ENCODE measurements around the gene TMEM175.

TMEM175 gene

DNA sequence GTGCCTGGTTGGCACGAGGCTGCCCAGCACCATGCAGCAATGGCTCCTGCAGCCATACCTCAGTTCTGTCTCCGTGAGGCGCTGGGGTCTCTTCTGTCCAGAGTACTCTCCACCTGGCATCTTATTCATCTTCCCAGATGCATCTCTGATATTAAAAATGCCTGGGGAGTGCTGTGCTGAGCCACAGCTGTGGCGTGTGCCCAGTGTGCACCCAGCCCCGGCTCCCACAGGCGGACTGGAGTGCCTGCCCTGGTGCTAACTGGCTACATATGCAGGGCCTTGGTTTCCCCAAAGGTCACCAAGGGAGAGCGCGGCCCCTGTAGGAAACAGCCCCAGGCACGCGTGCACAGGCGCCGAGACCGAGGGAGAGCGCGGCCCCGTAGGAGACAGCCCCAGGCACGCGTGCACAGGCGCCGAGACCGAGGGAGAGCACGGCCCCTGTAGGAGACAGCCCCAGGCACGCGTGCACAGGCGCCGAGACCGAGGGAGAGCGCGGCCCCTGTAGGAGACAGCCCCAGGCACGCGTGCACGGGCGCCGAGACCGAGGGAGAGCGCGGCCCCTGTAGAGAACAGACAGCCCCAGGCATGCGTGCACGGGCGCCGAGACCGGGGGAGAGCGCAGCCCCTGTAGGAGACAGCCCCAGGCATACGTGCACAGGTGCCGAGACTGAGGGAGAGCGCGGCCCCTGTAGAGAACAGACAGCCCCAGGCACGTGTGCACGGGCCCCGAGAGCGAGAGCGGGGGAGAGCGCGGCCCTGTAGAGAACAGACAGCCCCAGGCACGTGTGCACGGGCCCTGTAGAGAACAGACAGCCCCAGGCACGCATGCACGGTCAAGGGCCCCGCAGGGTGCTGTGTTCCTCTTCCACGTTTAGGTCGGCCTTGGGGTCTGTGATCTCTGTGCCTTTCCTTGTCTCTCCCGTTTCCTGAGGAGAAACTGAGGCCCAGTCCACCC, 14.5 kb downstream of the TMEM175 start:
- DNase-seq (ENCODE audit: low spot score), result no peak

DNA sequence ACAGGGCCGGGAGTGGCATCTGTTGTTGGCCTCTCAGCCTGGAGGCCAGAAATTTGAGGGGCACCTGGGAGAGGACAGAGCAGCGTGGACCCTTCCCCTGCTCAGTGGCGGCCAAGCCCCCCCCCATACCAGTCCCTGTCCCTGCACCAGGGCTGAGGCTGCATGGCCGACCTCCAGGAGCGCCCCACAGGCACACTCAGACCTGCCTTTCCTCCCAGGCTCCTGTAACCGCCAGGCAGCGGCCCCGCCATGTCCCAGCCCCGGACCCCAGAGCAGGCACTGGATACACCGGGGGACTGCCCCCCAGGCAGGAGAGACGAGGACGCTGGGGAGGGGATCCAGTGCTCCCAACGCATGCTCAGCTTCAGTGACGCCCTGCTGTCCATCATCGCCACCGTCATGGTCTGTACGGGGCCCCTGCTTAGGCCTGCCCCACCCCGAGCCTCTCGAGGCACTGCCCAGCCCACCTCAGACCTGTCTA, 15.3 kb downstream of the TMEM175 start:
- DNase-seq (ENCODE audit: low spot score), result no peak

DNA sequence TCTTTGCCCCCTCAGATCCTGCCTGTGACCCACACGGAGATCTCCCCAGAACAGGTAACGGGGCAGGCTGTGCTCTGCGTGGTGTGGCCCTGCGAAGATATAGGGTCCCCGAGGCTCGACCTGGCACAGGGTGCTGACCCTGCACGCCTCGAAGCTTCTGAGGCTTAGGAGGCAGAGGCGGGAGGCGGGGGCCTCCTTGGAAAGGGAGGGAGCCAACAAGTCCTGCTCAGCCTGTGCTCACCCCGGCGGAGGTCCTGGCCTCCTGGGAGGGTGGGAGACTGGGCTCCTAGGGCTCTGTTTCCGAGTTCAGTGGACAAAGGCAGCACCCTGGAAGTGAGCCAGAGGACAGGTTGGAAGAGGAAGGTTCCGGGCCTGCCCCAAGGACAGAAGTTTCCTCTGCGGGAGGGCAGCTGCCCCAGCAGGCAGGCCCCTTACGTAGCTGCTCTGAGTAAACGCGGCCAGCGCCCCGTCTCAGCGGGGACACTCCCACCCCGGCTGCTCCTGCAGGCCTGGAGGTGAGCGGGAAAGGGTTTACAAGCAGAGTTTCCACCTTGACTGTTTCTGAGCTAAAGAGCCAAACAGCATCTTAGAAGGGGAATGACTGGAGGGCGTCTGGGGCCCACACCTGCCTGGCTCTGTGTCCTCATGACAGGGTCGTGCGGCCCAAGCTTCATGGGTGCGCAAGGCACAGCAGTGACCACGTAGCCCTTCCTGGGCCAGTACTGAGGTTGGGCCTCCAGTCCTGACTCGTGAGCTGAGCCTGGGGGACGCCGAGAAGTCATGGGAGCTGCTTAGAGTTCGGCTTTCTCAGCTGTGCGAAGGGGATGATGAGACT, 16.1 kb downstream of the TMEM175 start:
- no peak for DNase-seq (ENCODE audit: low spot score)

DNA sequence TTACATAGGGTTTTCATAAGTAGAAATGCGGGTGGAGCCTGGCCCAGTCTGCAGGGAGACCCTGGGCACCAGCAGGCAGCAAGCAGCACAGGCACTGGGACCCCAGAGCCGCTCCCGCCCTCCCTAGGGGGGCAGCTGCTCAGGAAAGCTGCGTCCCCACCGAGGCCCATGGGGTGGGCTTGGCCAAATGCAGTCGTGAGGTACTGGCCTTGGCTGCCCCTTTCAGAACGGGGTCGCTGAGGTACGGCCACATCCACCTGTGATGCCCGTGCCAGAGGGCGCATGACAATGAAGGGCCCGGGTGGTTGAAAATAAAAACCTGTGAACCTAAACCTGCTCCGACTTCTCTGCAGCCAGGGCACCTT, 16.7 kb downstream of the TMEM175 start:
- no peak for DNase-seq (ENCODE audit: low spot score)

DNA sequence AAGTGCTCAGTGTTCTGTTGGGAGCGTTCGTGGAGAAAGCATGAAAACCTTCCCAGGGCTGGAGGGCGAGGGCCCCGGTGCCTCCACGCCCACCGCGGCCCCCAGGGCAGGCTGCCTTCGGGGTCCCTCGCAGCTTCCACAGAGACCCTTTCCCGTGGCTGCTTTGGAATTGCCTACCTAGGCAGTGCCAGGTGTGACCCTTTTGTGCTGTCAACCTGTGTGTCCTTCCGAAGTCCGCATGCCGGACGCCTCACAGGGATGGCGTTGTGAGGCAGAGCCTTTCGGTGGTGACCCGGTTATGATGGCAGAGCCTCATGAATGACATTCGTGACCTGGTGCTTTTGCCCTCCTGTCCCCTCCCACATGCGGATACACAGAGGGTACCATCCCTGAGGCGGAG, 17.4 kb downstream of the TMEM175 start:
- DNase-seq (ENCODE audit: low spot score), result no peak

DNA sequence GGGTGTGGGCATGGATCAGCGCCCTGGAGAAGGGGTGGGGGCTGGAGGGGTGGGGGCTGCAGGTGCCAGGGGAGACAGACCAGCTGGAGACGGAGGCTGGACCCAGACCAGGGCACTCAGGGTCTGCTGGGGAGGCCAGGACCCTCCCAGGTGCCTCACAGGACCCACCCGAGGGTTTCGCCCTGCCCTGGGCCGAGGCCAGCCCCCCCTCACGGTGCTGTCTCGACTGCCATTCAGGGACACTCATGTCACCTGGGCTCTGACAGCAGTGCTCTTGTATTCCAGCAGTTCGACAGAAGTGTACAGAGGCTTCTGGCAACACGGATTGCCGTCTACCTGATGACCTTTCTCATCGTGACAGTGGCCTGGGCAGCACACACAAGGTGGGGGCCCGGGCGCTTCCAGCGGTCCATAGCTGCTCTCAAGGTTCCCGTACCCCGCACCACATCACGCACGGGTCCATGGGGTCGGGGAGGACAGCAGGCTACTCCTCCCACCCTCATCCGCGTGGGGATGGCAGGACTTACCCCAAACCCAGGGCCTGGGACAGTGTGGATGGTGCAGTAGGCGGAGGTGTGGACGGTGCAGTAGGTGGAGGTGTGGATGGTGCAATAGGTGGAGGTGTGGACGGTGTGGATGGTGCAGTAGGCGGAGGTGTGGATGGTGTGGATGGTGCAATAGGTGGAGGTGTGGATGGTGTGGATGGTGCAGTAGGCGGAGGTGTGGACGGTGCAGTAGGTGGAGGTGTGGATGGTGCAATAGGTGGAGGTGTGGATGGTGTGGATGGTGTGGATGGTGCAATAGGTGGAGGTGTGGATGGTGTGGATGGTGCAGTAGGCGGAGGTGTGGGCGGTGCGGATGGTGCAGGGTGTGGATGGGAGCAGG, 18.1 kb downstream of the TMEM175 start:
- DNase-seq (ENCODE audit: low spot score), result no peak

DNA sequence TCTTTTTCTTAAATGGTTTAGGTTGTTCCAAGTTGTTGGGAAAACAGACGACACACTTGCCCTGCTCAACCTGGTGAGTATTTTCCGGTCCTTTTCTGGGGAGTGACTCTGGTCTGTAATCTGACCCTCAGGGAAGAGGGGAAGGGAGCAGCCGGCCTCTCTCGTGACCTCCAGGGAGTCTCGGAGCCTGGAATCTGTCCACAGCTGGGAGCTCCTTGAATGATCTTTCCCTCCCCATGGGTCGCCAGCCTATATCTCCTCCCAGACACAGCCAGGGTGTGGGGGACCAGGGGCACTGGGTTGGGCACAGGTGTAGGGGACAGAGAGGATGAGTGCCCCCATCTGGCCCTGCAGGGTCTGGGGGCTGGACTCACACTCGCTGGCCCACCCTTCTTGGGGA, 18.9 kb downstream of the TMEM175 start:
- DNase-seq (ENCODE audit: low spot score), result no peak

DNA sequence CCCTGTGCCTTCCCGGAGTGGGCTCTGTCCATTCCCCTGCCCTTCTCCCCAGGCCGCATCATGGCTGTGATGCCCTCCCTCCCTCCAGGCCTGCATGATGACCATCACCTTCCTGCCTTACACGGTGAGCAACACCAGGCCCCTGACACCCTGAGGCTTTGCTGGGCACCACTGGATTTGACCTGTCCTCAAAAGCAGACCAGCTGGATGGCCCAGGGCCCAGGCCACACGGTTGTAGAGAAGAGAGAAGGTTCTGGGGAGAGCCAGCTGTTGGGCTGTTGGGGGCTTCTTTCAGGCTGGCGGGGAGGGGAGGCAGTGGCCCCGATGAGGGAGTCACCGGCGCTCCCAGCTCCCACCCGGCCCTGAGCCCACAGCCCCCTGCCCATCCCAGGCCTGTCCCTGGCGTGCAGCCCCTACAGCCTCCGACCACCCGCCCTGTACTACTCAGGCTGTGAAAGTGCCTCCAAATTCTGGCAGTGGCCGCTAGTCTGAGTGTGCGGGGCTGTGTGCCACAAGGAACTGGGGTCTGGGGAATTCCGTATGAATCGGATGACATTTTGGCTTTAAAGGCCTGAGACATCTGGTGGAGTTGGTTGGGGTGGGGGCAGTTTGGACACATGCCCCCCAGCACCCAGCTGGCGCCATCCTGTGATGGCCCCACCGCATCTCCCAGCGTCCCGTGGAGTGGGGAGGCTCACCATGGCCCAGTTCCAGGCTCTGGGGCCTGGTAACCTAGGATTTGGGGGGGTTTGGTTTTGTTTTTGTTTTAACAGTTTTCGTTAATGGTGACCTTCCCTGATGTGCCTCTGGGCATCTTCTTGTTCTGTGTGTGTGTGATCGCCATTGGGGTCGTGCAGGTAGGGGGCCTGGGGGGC, 19.6 kb downstream of the TMEM175 start:
- DNase-seq (ENCODE audit: low spot score), result no peak

DNA sequence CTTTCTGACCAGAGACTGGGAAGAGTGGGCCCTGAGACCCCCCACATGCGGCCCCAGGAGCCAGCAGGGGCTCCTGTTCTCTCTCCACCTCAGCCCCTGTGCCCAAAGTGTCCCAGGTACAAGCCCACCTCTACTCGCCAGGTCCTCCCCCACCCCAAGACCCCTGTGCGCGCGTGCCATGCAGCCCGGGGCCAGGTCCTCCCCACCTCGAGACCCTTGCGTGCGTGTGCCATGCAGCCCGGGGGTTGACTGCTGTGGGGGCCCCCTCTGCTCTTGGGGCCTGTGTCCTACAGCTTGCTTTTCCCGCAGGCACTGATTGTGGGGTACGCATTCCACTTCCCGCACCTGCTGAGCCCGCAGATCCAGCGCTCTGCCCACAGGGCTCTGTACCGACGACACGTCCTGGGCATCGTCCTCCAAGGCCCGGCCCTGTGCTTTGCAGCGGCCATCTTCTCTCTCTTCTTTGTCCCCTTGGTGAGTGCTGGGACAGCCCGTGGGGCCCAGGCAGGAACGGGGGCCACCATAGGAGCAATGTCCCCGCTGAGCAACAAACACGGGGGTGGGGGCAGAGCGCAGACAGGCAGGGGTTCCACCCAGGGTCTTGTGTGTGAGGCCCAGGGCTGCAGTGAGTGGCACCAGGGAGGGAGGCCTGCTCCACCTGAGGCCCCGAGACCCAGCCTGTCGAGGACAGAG, 20.8 kb downstream of the TMEM175 start:
- DNase-seq (ENCODE audit: low spot score), result no peak

DNA sequence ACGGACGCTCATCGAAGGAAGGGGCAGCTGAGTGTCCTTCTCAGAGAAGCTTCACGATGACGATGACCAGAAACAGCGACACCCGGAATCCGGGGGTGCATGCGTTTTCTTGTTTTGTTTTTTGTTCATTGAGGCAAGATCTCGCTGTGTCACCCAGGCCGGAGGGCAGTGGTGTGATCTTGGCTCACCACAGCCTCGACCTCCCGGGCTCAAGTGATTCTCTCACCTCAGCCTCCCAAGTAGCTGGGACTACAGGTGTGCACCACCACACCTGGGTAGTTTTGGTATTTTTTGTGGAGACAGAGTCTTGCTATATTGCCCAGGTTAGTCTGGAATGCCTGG, 21.3 kb downstream of the TMEM175 start:
- DNase-seq (ENCODE audit: low spot score), result no peak

DNA sequence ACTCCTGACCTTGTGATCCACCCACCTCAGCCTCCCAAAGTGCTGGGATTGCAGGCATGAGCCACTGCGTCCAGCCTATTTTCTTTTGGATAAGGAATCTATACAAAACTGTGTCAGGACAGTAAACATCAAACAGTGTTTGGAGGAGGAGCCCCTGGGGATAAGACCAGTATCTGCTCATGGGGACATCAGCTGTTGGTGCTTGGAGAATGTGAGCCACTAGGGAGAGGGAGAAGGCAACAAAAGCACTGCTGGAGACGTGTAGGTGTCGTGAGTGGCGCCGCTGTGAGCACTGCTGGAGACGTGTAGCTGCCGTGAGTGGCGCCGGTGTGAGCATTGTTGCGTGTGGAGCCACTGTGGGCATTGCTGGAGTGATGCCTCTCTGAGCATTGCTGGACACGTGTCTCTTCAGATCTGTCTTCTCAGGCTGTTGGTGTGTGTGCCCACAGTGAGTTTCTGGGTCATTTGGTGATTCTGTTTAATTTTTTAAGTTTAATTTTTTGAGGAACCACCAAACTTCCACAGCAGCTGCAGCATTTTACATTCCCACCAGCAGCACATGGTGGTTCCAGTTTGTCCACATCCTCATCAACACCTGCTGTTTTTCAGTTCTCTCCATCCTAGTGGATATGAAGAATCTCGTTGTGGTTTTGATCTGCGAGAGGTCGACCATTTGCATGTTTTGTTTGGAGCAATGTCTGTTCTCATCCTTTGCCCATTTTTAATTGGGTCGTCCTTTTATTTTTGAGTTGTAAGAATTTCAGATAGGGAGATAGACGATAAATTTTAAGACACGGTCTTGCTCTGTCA, 22.2 kb downstream of the TMEM175 start:
- DNase-seq (ENCODE audit: low spot score), result no peak

DNA sequence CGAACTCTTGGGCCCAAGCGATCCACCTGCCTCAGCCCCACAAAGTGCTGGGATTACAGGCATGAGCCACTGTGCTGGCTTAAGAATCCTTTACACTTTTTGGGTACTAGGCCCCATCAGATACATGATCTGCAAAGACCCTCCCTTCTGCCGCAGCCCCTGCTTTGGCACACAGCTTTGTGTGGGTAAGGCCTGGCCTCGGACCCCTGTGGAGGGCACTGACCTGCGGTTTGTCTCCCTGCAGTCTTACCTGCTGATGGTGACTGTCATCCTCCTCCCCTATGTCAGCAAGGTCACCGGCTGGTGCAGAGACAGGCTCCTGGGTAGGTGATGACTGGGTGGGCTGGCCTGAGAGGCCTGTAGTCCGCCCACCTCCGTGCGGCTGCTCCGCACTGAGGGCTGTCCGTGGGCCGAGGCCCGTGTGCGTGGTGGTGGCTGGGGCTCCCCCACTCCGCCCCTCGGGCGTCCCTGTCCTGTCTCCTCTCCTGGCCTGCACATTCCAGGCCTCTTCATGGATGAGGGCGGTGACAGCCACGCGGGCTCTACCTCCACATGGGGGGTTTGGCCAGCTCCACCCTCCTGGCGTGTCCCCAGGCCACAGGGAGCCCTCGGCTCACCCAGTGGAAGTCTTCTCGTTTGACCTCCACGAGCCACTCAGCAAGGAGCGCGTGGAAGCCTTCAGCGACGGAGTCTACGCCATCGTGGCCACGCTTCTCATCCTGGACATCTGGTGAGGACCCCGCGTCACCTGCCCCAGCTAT, 23.1 kb downstream of the TMEM175 start:
- no peak for DNase-seq (ENCODE audit: low spot score)

DNA sequence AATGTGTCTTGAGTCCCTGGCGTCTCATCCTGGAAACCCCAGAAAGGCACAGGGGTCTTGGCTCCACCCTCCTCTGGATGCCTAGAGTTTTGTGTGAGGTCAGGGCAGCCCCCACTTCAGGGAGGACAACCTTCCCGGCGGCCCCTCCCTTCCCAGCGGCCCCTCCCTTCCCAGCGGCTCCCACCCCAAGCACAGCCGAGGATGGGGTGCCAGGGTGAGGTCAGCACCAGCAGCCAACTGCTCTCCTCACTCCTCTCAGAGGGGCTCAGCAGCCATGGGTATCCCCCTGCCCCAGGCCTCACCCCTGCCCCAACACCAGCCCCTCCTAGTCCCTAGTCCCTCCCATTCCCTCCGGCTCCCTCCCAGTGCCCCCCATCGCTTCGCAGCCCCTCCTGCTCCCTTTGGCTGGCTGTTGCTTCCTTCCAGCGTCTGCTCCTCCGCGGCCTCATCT, 23.7 kb downstream of the TMEM175 start:
- DNase-seq (ENCODE audit: low spot score), result no peak

DNA sequence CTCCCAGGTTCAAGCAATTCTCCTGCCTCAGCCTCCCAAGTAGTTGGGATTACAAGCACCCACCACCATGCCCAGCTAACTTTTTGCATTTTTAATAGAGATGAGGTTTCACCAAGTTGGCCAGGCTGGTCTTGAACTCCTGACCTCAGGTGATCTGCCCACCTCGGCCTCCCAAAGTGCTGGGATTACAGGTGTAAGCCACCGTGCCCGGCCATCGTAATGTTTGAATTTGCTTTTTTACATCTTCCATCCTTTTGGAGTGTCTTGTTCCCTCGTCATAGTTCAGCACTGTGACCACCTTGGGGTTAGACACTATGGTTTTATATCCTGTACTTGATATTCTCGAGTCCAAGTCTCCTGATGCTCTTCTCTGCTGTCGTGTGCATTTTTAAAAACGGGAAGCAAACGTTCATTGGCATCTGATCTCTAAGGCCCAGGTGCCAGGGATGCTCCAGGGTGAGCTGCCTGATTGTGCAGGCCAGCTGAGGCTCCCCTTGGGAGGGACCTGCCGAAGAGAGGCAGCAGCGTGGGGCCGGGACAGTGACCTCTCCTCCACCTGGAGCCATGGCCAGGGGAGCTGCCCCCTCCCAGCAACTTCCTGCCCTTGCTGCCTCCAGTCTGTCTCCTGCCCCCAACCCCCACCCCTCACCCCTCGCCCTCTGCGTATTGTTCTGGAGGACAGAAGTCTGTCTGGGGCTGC, 24.4 kb downstream of the TMEM175 start:
- DNase-seq (ENCODE audit: low spot score), result no peak

DNA sequence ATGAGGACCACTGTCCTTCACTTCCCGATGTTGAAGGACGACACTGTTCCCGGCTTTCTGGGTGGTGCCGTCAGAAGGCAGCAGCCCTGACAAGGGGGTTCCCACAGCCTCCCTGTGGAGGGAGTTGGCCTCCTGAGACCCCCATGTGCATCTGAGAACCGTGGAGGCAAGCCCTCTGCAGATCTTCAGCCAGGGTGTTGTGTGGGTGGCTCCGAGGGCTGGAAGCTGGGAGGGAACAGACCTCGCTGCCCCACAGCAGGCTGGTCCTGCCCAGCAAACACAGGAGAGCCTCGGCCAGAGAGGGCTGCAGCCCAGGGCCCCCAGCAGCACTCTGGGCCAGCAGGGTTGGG, 24.9 kb downstream of the TMEM175 start:
- no peak for DNase-seq (ENCODE audit: low spot score)

DNA sequence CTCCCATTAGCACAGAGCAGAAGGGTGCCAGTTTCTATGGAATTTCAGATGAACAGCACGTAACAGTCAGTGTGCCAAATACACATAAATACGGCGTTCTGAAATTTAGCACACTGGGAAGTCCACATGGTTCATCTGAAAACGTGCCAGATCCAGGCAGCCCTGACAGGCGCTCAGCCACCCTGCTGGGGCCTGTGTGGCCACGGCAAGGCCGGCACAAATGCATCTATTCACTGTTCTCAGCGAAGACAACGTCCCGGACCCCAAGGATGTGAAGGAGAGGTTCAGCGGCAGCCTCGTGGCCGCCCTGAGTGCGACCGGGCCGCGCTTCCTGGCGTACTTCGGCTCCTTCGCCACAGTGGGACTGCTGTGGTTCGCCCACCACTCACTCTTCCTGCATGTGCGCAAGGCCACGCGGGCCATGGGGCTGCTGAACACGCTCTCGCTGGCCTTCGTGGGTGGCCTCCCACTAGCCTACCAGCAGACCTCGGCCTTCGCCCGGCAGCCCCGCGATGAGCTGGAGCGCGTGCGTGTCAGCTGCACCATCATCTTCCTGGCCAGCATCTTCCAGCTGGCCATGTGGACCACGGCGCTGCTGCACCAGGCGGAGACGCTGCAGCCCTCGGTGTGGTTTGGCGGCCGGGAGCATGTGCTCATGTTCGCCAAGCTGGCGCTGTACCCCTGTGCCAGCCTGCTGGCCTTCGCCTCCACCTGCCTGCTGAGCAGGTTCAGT, 25.5 kb downstream of the TMEM175 start:
- no peak for DNase-seq (ENCODE audit: low spot score)

DNA sequence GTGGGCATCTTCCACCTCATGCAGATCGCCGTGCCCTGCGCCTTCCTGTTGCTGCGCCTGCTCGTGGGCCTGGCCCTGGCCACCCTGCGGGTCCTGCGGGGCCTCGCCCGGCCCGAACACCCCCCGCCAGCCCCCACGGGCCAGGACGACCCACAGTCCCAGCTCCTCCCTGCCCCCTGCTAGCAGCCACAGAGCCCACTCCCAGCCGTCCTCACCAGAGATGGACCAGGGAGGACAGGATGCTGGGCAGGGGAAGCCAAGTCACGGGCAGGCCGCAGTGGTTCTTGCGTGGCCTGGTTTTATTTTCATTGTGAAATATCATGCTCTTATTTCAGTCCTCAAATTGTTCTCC, 26.0 kb downstream of the TMEM175 start:
- DNase-seq (ENCODE audit: low spot score), result no peak

Data from germinal center (tissue), 1 donor.